GM12878 (cell line): Measurements from ENCODE around the gene FAM9C. TPM values are rescaled to one million over a fixed set of nuclear protein-coding genes. Genes with fewer than 3 reads are reported as not detected.
A peak's percentile ranks its signal among the peaks of the same experiment; 100 is the strongest.
"Not testable (repeated sequence)": the region's sequence is repeated elsewhere in the genome, so short reads cannot be mapped to it uniquely, and the experiment has no call there.

ENCODE experiments used
- ATAC-seq: fragments of 200-7000 bp; cut with Tn5 transposase; 3 replicates; pipeline ENCODE4 v1.9.1; 2020; ENCODE audit warnings: mild to moderate bottlenecking, moderate library complexity
- BruUV-seq: library from RNA; stranded (reverse); fragments of 400-500 nt; replicated peaks from 2 replicates; lab custom pipeline; 2021; lab: Mats Ljungman, UMichigan
- CTCF ChIA-PET: fragments of 300-600 bp; sonication (Branson Sonifier 250); formaldehyde crosslinking; extraction: SDS; loops from one replicate; lab custom pipeline; 2021; ENCODE audit warnings: inconsistent platforms; lab: Yijun Ruan, JAX
- POLR2A ChIA-PET: fragments of 350-600 bp; formaldehyde crosslinking; extraction: SDS; loops from one replicate; lab custom pipeline; 2021; ENCODE audit warnings: inconsistent platforms; lab: Charles Lee
- RAD21 ChIA-PET: fragments of 300-600 bp; sonication (Branson Sonifier 250); formaldehyde crosslinking; loops from one replicate; lab custom pipeline; 2023; ENCODE audit warnings: antibody characterized with exemption; ENCODE audit not compliant: unreplicated experiment; lab: Charles Lee
- SMC1A ChIA-PET: fragments of 300-600 bp; sonication (Branson Sonifier 250); formaldehyde crosslinking; loops from one replicate; lab custom pipeline; 2023; ENCODE audit not compliant: unreplicated experiment, uncharacterized antibody; lab: Charles Lee
- DNase-seq: peaks from one replicate; pipeline ENCODE4 v3.0.0-alpha.2; 2011; ENCODE audit warnings: low read depth, low spot score
- FAIRE-seq: peaks from 3 replicates; lab custom pipeline; 2011; peaks lifted over from hg19 to GRCh38; lab: Jason Lieb, UNC
- H2AFZ ChIP-seq: 2 replicates; pipeline ENCODE4 v1.6.0; 2011; ENCODE audit warnings: low read depth, low read length, control low read depth; ENCODE audit not compliant: control insufficient read depth
- H3K27ac ChIP-seq: 2 replicates; pipeline ENCODE4 v1.5.1; 2011; ENCODE audit warnings: control low read depth; ENCODE audit not compliant: control insufficient read depth, insufficient read depth
- H3K27me3 ChIP-seq, 2 experiments: replicated peaks in 1 of 2; 2 replicates each; pipeline versions ENCODE4 v1.6.0 to v1.6.1; 2011; ENCODE audit warnings: low read length in 1 of 2; ENCODE audit not compliant: control insufficient read depth in 2 of 2, insufficient read depth in 2 of 2
- H3K36me3 ChIP-seq, 2 experiments: 2 replicates each; pipeline ENCODE4 v1.5.1; 2011; ENCODE audit warnings: low read length in 1 of 2; ENCODE audit not compliant: control insufficient read depth in 2 of 2, insufficient read depth in 2 of 2
- H3K4me1 ChIP-seq: 2 replicates; pipeline ENCODE4 v1.6.1; 2011; ENCODE audit warnings: mild to moderate bottlenecking, low read length, moderate library complexity, mixed read lengths; ENCODE audit not compliant: control insufficient read depth, insufficient read depth
- H3K4me2 ChIP-seq: 2 replicates; pipeline ENCODE4 v1.6.0; 2011; ENCODE audit warnings: control low read depth; ENCODE audit not compliant: control insufficient read depth, insufficient read depth
- H3K4me3 ChIP-seq: fragments of 200-600 bp; sonication (generic); 2 replicates; pipeline ENCODE4 v1.5.1; 2016
- H3K79me2 ChIP-seq: 2 replicates; pipeline ENCODE4 v1.6.0; 2011; ENCODE audit warnings: low read length; ENCODE audit not compliant: control insufficient read depth, insufficient read depth
- H3K9ac ChIP-seq: 2 replicates; pipeline ENCODE4 v1.8.0; 2011; ENCODE audit warnings: low read length, control low read depth, mixed read lengths; ENCODE audit not compliant: control insufficient read depth, insufficient read depth
- H3K9me3 ChIP-seq: replicated peaks from 3 replicates; pipeline ENCODE4 v1.5.1; 2011; ENCODE audit warnings: mild to moderate bottlenecking, low read length; ENCODE audit not compliant: control insufficient read depth, insufficient read depth
- H4K20me1 ChIP-seq: 2 replicates; pipeline ENCODE4 v1.6.0; 2011; ENCODE audit not compliant: control insufficient read depth, insufficient read depth
- BHLHE40 ChIP-seq, 2 experiments: fragments of 450-650 bp in 1 of 2; IDR thresholded peaks; 2 replicates each; pipeline ENCODE4 v1.6.1; 2011 to 2017; ENCODE audit warnings: low read depth in 2 of 2, borderline replicate concordance in 1 of 2, improper control_type of control experiment in 1 of 2, low read length in 1 of 2, mild to moderate bottlenecking in 1 of 2
- CREM ChIP-seq: IDR thresholded peaks from 2 replicates; pipeline ENCODE4 v1.6.1; 2014; ENCODE audit warnings: antibody characterized with exemption, low read depth
- PKNOX1 ChIP-seq: fragments of 450-650 bp; IDR thresholded peaks from 2 replicates; pipeline ENCODE4 v1.6.1; 2016; ENCODE audit warnings: mild to moderate bottlenecking
- POU2F2 ChIP-seq: IDR thresholded peaks from 3 replicates; pipeline ENCODE4 v1.6.1; 2011; ENCODE audit warnings: low read depth, mild to moderate bottlenecking, low read length, borderline replicate concordance
- RAD51 ChIP-seq: fragments of 450-650 bp; IDR thresholded peaks from 2 replicates; pipeline ENCODE4 v1.6.1; 2016; ENCODE audit warnings: moderate library complexity, mild to moderate bottlenecking, inconsistent platforms
- USF1 ChIP-seq: IDR thresholded peaks from 2 replicates; pipeline ENCODE4 v1.6.1; 2011; ENCODE audit warnings: borderline replicate concordance, low read depth, mild to moderate bottlenecking, moderate library complexity, mixed read lengths, low read length; ENCODE audit not compliant: insufficient read depth; ENCODE audit errors: extremely low read length
- YY1 ChIP-seq: IDR thresholded peaks from 2 replicates; pipeline ENCODE4 v1.6.1; 2011; ENCODE audit warnings: low read depth, mild to moderate bottlenecking, low read length
- ZBTB4 ChIP-seq: fragments of 450-650 bp; formaldehyde crosslinking; IDR thresholded peaks from 2 replicates; pipeline ENCODE4 v1.4.0; 2022; ENCODE audit warnings: mild to moderate bottlenecking, moderate library complexity
- WGBS: methylation state at CpG from one replicate; pipeline ENCODE4 v1.1.6; 2016; ENCODE audit warnings: low lambda C conversion rate; ENCODE audit not compliant: insufficient replicate concordance, insufficient coverage; ENCODE audit errors: missing lambda C conversion rate; 5-methylcytosine and 5-hydroxymethylcytosine counted together
- in situ Hi-C: fragments of 300-500 bp; cut with MboI; formaldehyde crosslinking; loops from 9 replicates; pipeline ENCODE4 v1.14.3; 2018; ENCODE audit warnings: mixed read lengths
- intact Hi-C: fragments of 100-400 bp; cut with micrococcal nuclease; formaldehyde crosslinking; loops from one replicate; pipeline ENCODE4 v1.14.2; 2022; ENCODE audit not compliant: unreplicated experiment
- polyA plus RNA-seq, 11 experiments: library from polyadenylated mRNA; depleted of rRNA in 4 of 11; unstranded in 6 of 11; stranded (reverse) in 5 of 11; fragments of >200 nt; fragmentation: Nextera tagmentation in 4 of 11; fragmentation: Illumina TruSeq in 1 of 11; extraction: Ambion mirVana in 4 of 11; extraction: Trizol in 1 of 11; gene quantifications; 1 replicate in 1 of 11; 2 replicates in 10 of 11; pipeline versions ENCODE4 v1.2.1 to v1.2.3, GENCODE V29; 2011 to 2016; ENCODE audit warnings: inconsistent platforms in 2 of 11, missing spikeins in 2 of 11, low read depth in 1 of 11
- total RNA-seq, 4 experiments: library from RNA; depleted of rRNA in 3 of 4; stranded (reverse); fragments of >200 nt in 3 of 4; fragmentation: Illumina TruSeq in 1 of 4; extraction: Trizol in 1 of 4; gene quantifications; 2 replicates each; pipeline versions ENCODE4 v1.2.1 to v1.2.3, GENCODE V29; 2013 to 2021

The FAM9C gene
- total and polyA plus RNA-seq, 10 of the 15 experiments (the other 5 are each of a cell fraction or from before 2014, with no cell fraction given): 0.01 to 0.03 TPM; not detected in 8

- 22% methylated on average over 9 of the region's 9 CpGs for WGBS
- FAIRE-seq, H3K36me3 ChIP-seq, BruUV-seq, ATAC-seq, in situ Hi-C loops, H3K4me3 ChIP-seq, H2AFZ ChIP-seq: not testable (repeated sequence)
- ChIA-PET RAD21 (interaction anchor here (1.9 to 23.1 kb wide), 7 partner anchors 8 to 585 kb away, joined by 5 to 689 read pairs (median 100); partner anchors contain the start of gene TMSB4X), SMC1A (interaction anchor here (0.8 to 27.7 kb wide), 14 partner anchors 8 to 174 kb away, joined by 3 to 847 read pairs (median 26); no protein-coding TSS in a partner anchor)
- TF ChIP-seq POU2F2 (peak; percentile 91), PKNOX1 (peak; percentile 87), USF1 (peak; percentile 12), ZBTB4 (CRISPR knock-in tag) (peak; percentile 17; the same call in 1 of the 2 replicates), CREM (0 out of 2 replicates have a peak, but pooled peaks have one; percentile 20), YY1 (peak; percentile 48; the same call in 1 of the 2 replicates), BHLHE40 (IDR thresholded peaks at IDR 0.05; ENCODE audit: borderline replicate concordance in 1 of 2, low read depth in 2 of 2, low read length in 1 of 2) (0 out of 4 replicates have a peak, but pooled peaks of 1 of the 2 experiments have one; percentile 29), RAD51 (peak; percentile 53; the same call in 1 of the 2 replicates)
- TF ChIP-seq, all 136 proteins: peak for 8; not testable (repeated sequence) for 128
- H4K20me1 ChIP-seq, H3K9ac ChIP-seq, H3K79me2 ChIP-seq, DNase-seq, H3K27me3 ChIP-seq, H3K9me3 ChIP-seq, H3K4me2 ChIP-seq: not testable (repeated sequence)
- intact Hi-C loops: loop anchor here (5.0 to 10.0 kb wide), 3 partner anchors 219 to 1319 kb away; partner anchors contain the start of genes RAB9A and TLR7
- POLR2A ChIA-PET: interaction anchor here (0.9 to 17.3 kb wide), 9 partner anchors 8 to 1339 kb away, joined by 4 to 280 read pairs (median 14); no protein-coding TSS in a partner anchor
- peak overlapping the region; percentile 100 for H3K27ac ChIP-seq
- CTCF ChIA-PET: interaction anchor here (1.0 to 12.2 kb wide), 4 partner anchors 8 to 136 kb away, joined by 3 to 312 read pairs (median 22); no protein-coding TSS in a partner anchor
- H3K4me1 ChIP-seq: peaks cover 86% of the 10 kb centered on the region
Measured at GRCh38 chrX:13083755-13084326, 39.4 kb upstream of the FAM9C start.
